Hindlimb muscle (tissue), 1 donor: ENCODE results near the gene MAGEF1. TPM values are rescaled to one million over a fixed set of nuclear protein-coding genes. Genes with fewer than 3 reads are reported as not detected.

Source experiments
- DNase-seq: peaks from one replicate; pipeline ENCODE4 v3.0.0-alpha.2; 2013
- polyA plus RNA-seq: library from polyadenylated mRNA; unstranded; fragments of 120-200 nt; gene quantifications from one replicate; pipeline ENCODE4 v1.2.1, GENCODE V29; 2013; ENCODE audit not compliant: insufficient read length

Gene MAGEF1
- polyA plus RNA-seq, 1 donor: 79.6 TPM

- DNase-seq: no peak
Measured at GRCh38 chr3:184669578-184669977, 42.3 kb downstream of the MAGEF1 start.

- DNase-seq: no peak
Measured at GRCh38 chr3:184666442-184666841, 45.4 kb downstream of the MAGEF1 start.

- DNase-seq: no peak
Measured at GRCh38 chr3:184665101-184665500, 46.8 kb downstream of the MAGEF1 start.

- no peak for DNase-seq
Measured at GRCh38 chr3:184663756-184664155, 48.1 kb downstream of the MAGEF1 start.

GRCh38 chr3:184663356-184663755 is 48.5 kb downstream of the MAGEF1 start:
- DNase-seq: no peak

- no peak for DNase-seq
Measured at GRCh38 chr3:184662187-184662586, 49.7 kb downstream of the MAGEF1 start.

GRCh38 chr3:184660931-184661330 is 50.9 kb downstream of the MAGEF1 start:
- DNase-seq: no peak

Other genes starting within 250 kb of the MAGEF1 start
- gene EPHB3, start 150.3 kb downstream of the MAGEF1 start, polyA plus RNA-seq: 42.4 TPM
- 86.4 TPM for gene VPS8, start 100.1 kb upstream of the MAGEF1 start, polyA plus RNA-seq